K562 (cell line): Measurements from ENCODE around the gene ATXN7L1. TPM values are rescaled to one million over a fixed set of nuclear protein-coding genes. Genes with fewer than 3 reads are reported as not detected.

Source experiments
- ETV1 ChIP-seq: fragments of 450-650 bp; conservative IDR thresholded peaks from 2 replicates; pipeline ENCODE4 v1.6.1; 2016; ENCODE audit warnings: missing genetic modification characterization, control low read depth, low read depth, missing compliant biosample characterization
- HDGF ChIP-seq: fragments of 450-650 bp; IDR thresholded peaks from 2 replicates; pipeline ENCODE4 v1.6.1; 2016
- HMGN3 ChIP-seq: IDR thresholded peaks from 2 replicates; pipeline ENCODE4 v1.6.1; 2011; ENCODE audit warnings: borderline replicate concordance, low read depth, mild to moderate bottlenecking, mixed read lengths, low read length; ENCODE audit not compliant: insufficient read length; ENCODE audit errors: extremely low read depth
- JUNB ChIP-seq: fragments of 450-650 bp; formaldehyde crosslinking; conservative IDR thresholded peaks from 2 replicates; pipeline ENCODE4 v1.4.0; 2020; ENCODE audit warnings: mild to moderate bottlenecking
- KDM2B ChIP-seq: fragments of 250-450 bp; sonication (Bioruptor Pico); IDR thresholded peaks from 2 replicates; pipeline ENCODE4 v1.8.0; 2021; ENCODE audit warnings: mild to moderate bottlenecking, moderate library complexity
- KHSRP ChIP-seq: fragments of 450-650 bp; IDR thresholded peaks from 2 replicates; pipeline ENCODE4 v1.6.1; 2017
- PCBP1 ChIP-seq: fragments of 200-400 bp; formaldehyde crosslinking; IDR thresholded peaks from 2 replicates; pipeline ENCODE4 v1.6.1; 2018; ENCODE audit warnings: mild to moderate bottlenecking, low read depth, low read length; ENCODE audit not compliant: poor library complexity, severe bottlenecking
- RB1 ChIP-seq: fragments of 450-650 bp; IDR thresholded peaks from 2 replicates; pipeline ENCODE4 v1.6.1; 2017; ENCODE audit warnings: low read depth, mild to moderate bottlenecking
- SMARCA4 ChIP-seq: fragments of 450-650 bp; IDR thresholded peaks from 2 replicates; pipeline ENCODE4 v1.6.1; 2016
- WHSC1 ChIP-seq: IDR thresholded peaks from one replicate; pipeline ENCODE4 v1.6.1; 2012; ENCODE audit warnings: low read length, control low read depth, inconsistent platforms
- ZBTB7A ChIP-seq: IDR thresholded peaks from 2 replicates; pipeline ENCODE4 v1.6.1; 2011; ENCODE audit warnings: low read depth, mild to moderate bottlenecking, low read length, moderate library complexity, borderline replicate concordance; ENCODE audit not compliant: control insufficient read depth
- ZFP1 ChIP-seq: fragments of 450-650 bp; formaldehyde crosslinking; IDR thresholded peaks from 2 replicates; pipeline ENCODE4 v1.4.0; 2020; ENCODE audit warnings: mild to moderate bottlenecking, mixed read lengths
- ZNF263 ChIP-seq: sonication (generic); formaldehyde crosslinking; IDR thresholded peaks from 2 replicates; pipeline ENCODE4 v1.8.0; 2022; ENCODE audit warnings: mild to moderate bottlenecking, missing genetic modification reagents, borderline replicate concordance
- ZNF354B ChIP-seq: fragments of 250-450 bp; sonication (Bioruptor Pico); IDR thresholded peaks from 2 replicates; pipeline ENCODE4 v1.4.0; 2020
- polyA plus RNA-seq, 8 experiments: library from polyadenylated mRNA; depleted of rRNA in 4 of 8; stranded (reverse) in 5 of 8; unstranded in 3 of 8; fragments of >200 nt; fragmentation: Nextera tagmentation in 2 of 8; fragmentation: Illumina TruSeq in 1 of 8; extraction: Ambion mirVana in 2 of 8; extraction: Trizol in 1 of 8; gene quantifications; 2 replicates each; pipeline versions ENCODE4 v1.2.1 to v1.2.3, GENCODE V29; 2011 to 2014; ENCODE audit warnings: inconsistent platforms in 1 of 8, missing spikeins in 1 of 8
- total RNA-seq, 7 experiments: library from RNA; depleted of rRNA in 6 of 7; stranded (reverse); fragments of >200 nt in 6 of 7; fragmentation: Illumina TruSeq in 2 of 7; extraction: Trizol in 2 of 7; gene quantifications; 2 replicates each; pipeline versions ENCODE4 v1.2.1 to v1.2.3, GENCODE V29; 2011 to 2021; ENCODE audit warnings: low replicate concordance in 1 of 7
- TF ChIP-seq, protein P1 (sequence below), 2 experiments: fragments of 450-650 bp; formaldehyde crosslinking in 1 of 2; IDR thresholded peaks; 2 replicates each; pipeline versions ENCODE4 v1.4.0 to v1.6.1; 2014 to 2020; ENCODE audit warnings: mild to moderate bottlenecking in 2 of 2, borderline replicate concordance in 1 of 2, low read depth in 1 of 2
- TF ChIP-seq, protein P2 (sequence below): fragments of 450-650 bp; formaldehyde crosslinking; IDR thresholded peaks from 2 replicates; pipeline ENCODE4 v1.4.0; 2020; ENCODE audit warnings: mild to moderate bottlenecking
- TF ChIP-seq, protein P3 (sequence below): fragments of 250-450 bp; sonication (Bioruptor Pico); IDR thresholded peaks from 2 replicates; pipeline ENCODE4 v1.5.0; 2021
- TF ChIP-seq, protein P4 (sequence below): sonication (generic); formaldehyde crosslinking; IDR thresholded peaks from 2 replicates; pipeline ENCODE4 v1.8.0; 2022; ENCODE audit warnings: missing genetic modification reagents, mild to moderate bottlenecking, moderate library complexity, borderline replicate concordance

The ATXN7L1 gene
- total and polyA plus RNA-seq, 9 of the 15 experiments (the other 6 are each of a cell fraction or from before 2014, with no cell fraction given) = 6.6 to 13.7 (median 10.7) TPM

DNA sequence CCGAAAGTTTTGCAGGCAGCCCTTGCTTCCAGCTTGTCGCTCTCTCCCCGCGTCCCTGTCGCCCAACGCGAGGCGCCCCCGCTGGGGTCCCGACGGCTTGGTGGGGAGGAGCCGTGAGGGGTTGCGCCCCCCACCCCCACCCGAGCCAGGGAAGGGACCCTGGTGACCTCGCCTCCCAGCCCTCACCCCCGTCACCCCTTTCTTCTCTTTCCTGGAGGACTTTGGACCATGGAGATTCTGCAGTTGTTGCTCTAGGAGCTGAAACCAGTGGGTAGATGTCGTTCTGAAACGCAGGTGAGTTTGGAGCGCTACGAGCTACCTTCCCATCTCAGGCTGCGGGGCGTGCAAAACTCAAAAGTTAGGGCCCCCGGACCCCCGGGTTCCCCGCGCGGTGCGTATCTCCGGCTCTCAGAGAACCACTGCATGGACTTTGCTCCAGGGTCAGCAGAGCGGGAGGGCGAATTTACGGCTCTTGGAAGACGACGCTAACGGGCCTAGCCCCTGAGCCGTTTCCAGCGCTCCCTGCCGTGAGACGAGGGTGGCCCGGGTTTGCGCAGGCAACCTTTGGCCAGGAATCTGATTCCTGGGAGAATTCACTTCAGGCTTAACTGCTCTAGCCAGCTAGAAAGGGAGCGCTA is 684 bp upstream of the ATXN7L1 start (continued):
- TF ChIP-seq, protein P1, sequence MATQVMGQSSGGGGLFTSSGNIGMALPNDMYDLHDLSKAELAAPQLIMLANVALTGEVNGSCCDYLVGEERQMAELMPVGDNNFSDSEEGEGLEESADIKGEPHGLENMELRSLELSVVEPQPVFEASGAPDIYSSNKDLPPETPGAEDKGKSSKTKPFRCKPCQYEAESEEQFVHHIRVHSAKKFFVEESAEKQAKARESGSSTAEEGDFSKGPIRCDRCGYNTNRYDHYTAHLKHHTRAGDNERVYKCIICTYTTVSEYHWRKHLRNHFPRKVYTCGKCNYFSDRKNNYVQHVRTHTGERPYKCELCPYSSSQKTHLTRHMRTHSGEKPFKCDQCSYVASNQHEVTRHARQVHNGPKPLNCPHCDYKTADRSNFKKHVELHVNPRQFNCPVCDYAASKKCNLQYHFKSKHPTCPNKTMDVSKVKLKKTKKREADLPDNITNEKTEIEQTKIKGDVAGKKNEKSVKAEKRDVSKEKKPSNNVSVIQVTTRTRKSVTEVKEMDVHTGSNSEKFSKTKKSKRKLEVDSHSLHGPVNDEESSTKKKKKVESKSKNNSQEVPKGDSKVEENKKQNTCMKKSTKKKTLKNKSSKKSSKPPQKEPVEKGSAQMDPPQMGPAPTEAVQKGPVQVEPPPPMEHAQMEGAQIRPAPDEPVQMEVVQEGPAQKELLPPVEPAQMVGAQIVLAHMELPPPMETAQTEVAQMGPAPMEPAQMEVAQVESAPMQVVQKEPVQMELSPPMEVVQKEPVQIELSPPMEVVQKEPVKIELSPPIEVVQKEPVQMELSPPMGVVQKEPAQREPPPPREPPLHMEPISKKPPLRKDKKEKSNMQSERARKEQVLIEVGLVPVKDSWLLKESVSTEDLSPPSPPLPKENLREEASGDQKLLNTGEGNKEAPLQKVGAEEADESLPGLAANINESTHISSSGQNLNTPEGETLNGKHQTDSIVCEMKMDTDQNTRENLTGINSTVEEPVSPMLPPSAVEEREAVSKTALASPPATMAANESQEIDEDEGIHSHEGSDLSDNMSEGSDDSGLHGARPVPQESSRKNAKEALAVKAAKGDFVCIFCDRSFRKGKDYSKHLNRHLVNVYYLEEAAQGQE (IDR thresholded peaks at IDR 0.05; ENCODE audit: borderline replicate concordance) = no peak
- TF ChIP-seq, protein P1 (CRISPR knock-in tag; IDR thresholded peaks at IDR 0.05; ENCODE audit: low read depth) = 0 out of 2 replicates have a peak, but pooled peaks have one; percentile 49
- TF ChIP-seq ZNF354B (CRISPR knock-in tag) = no peak
- no peak for TF ChIP-seq ZFP1 (CRISPR knock-in tag)
- TF ChIP-seq KDM2B (CRISPR knock-in tag) = peak; percentile 75; the same call in 1 of the 2 replicates
- no peak for TF ChIP-seq WHSC1
- TF ChIP-seq RB1 = no peak
- TF ChIP-seq SMARCA4 = no peak
- TF ChIP-seq, protein P2, sequence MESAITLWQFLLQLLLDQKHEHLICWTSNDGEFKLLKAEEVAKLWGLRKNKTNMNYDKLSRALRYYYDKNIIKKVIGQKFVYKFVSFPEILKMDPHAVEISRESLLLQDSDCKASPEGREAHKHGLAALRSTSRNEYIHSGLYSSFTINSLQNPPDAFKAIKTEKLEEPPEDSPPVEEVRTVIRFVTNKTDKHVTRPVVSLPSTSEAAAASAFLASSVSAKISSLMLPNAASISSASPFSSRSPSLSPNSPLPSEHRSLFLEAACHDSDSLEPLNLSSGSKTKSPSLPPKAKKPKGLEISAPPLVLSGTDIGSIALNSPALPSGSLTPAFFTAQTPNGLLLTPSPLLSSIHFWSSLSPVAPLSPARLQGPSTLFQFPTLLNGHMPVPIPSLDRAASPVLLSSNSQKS (CRISPR knock-in tag) = no peak
- no peak for TF ChIP-seq HMGN3
- no peak for TF ChIP-seq ETV1 (tag)
- TF ChIP-seq, protein P3, sequence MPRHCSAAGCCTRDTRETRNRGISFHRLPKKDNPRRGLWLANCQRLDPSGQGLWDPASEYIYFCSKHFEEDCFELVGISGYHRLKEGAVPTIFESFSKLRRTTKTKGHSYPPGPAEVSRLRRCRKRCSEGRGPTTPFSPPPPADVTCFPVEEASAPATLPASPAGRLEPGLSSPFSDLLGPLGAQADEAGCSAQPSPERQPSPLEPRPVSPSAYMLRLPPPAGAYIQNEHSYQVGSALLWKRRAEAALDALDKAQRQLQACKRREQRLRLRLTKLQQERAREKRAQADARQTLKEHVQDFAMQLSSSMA (CRISPR knock-in tag) = no peak
- TF ChIP-seq PCBP1 = peak; percentile 58
- TF ChIP-seq ZNF263 (CRISPR knock-in tag) = peak; percentile 34; the same call in 1 of the 2 replicates
- TF ChIP-seq, protein P4, sequence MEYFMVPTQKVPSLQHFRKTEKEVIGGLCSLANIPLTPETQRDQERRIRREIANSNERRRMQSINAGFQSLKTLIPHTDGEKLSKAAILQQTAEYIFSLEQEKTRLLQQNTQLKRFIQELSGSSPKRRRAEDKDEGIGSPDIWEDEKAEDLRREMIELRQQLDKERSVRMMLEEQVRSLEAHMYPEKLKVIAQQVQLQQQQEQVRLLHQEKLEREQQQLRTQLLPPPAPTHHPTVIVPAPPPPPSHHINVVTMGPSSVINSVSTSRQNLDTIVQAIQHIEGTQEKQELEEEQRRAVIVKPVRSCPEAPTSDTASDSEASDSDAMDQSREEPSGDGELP (CRISPR knock-in tag) = no peak
- TF ChIP-seq JUNB (CRISPR knock-in tag) = no peak
- TF ChIP-seq KHSRP = no peak
- TF ChIP-seq HDGF = no peak
- 0 out of 2 replicates have a peak, but pooled peaks have one; percentile 15 for TF ChIP-seq ZBTB7A
